Stimulated activated CD4-positive, alpha-beta T cell treated with anti-CD3 and anti-CD28 coated beads, TNF-alpha, amount 100 ng/mL, for 1 hour (primary cell): ENCODE data around the gene CDH9.
"Not testable (repeated sequence)": the region's sequence is repeated elsewhere in the genome, so short reads cannot be mapped to it uniquely, and the experiment has no call there.

Experiments used
- DNase-seq, 3 donors: peaks; one replicate each; pipeline ENCODE4 v3.0.0-alpha.2; 2020; ENCODE audit warnings: low read depth in 3 of 3, low spot score in 1 of 3

The CDH9 gene

DNA sequence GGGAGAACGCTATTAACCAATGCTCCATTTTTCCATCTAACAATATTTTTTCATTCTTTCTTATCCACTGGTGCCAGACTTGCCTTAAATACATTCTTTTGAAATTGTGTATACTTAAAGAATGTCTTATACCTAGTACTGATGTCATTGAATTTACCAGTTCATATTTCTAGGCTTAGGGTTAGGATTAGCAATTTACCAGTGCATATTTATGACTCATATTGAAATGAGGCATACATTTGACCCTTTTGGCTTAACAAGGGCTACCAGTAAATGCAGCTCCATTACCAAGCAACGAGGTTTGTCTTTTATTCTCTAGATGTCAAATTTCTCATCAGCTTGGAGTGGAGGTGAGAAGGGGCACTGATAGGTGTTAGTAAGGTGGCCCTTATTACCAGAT is 89.5 kb downstream of the CDH9 start:
- no peak for DNase-seq

DNA sequence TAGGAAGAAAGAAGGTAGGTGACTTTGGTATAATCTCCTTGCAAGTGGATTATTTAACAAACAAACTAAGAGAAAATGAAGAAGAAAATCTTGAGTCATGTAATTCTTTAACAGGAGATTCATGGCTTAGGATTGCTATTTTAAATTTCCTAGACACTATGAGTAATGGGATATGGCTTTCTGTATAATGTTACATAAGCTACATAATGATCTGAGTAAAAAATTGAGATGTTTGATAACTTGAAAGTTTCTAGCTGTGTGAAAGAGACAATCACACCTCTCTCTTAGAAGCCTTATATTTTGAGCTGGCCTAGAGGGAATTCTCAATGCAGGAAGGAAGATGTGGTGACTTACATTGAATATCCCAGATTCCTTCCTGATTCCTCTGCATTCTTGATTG is 92.5 kb downstream of the CDH9 start:
- DNase-seq: no peak

DNA sequence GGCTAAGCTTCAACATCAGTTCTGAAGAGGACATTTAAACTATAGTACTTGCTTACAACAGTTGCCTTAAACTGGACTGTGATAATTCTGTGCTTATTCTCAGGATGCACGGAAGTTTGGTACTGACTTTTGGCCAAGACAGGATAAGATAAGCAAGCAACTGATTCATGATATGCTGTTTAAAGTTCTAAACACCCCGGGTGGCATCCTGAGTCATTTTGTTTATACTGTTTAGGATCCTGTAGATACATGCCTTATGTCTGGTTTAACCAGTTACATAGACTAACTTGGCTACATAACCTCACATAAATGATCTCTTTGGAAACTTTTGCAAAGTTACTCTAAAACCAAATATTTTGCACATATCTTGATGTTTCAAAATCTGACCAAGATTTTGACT is 95.9 kb downstream of the CDH9 start:
- DNase-seq: no peak

DNA sequence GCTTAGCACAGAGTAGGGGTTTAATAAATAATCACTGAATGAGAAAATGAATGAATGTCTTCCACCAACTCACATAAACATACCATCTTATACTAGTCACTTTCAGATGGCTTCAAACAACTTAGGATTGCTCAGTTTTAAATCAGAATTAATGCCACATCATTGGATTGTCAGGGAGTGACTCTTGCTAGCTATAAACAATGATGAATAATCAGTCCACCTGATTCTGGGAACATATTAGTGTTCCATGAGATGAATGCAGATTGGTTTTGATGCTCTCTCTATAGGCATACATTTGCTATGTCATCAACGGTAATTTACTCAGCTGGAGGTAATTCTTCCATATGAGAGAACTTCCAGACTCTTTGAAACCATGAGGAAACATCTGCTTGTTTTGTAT is 97.4 kb downstream of the CDH9 start:
- DNase-seq: no peak

DNA sequence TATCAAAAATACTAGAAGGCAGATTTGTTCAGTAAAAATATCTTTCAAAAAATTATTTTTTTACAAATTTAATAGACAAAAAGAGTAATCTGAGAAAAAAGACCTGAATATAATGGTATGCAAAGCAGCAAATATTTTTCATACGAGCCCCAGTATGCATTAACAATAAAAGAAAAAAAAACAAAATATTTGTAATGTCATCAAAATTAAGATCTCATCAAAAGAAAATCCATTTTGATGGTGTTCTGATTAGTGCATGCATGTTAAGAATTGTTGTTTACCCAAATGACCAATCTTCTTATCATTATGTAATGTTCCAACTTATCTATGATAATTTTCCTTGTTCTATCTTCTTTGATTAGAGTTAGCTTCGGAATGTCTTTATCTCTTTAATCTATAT is 106.1 kb downstream of the CDH9 start:
- DNase-seq: no peak

DNA sequence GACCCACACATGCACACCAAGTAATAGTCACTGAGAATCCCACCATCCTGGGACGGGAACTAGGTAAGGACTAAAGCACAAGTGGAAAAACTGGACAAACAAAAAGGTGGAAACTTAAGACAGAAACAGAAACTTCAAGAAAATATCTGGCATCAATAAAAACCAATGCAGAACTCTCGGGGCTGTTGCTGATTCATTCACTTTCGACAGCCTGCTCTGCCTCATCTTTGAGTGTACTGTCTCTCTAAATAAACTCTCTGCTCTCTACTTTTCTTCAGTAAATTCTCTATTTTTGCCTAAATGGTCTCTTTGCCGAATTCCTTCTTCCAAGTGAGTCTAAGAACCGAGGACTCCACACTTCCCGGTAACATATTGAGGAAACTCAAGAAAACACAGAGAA is 116.9 kb downstream of the CDH9 start:
- no peak for DNase-seq

DNA sequence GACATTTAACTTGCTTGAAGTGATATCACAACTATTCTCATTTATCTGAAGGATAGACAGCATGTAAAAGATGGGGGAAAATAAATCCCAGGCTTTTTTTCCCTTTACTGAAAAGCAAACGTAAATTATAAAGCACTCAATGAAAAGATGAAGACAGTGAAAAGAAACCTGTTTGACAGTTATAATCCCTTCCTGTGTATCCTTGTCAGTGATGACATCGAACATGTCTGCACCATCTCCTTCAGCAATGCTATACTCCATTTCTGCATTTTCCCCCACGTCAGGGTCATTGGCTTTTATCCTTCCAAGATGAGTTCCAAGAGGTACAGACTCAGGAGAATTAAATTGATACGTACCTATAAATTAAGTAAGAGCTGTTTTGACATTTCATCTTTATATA is 134.9 kb downstream of the CDH9 start:
- DNase-seq: no peak

DNA sequence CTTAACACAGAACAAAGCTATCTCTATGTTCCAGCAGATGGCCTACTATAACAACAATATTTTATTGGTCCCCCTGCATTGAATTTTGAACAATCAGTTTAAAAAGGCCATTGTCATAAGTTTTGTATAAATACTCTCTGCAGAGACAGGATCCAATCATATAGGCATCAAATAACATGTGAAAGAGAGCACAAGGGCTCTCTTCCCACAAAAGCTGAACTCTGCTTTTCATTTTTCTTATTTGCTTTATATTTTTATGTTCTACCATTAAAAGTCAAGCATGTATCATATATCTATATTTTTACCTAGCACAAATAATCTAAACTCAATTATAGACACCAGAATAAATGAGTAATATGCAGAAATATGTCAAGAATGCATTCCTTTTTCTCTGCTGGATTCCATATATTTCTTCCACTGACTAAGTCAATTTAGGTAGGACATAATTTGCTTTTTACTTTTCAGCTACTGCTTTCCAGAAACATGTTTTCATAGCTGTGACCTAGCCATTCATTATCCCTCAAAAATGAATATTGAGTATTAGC is 143.6 kb downstream of the CDH9 start:
- DNase-seq: no peak

DNA sequence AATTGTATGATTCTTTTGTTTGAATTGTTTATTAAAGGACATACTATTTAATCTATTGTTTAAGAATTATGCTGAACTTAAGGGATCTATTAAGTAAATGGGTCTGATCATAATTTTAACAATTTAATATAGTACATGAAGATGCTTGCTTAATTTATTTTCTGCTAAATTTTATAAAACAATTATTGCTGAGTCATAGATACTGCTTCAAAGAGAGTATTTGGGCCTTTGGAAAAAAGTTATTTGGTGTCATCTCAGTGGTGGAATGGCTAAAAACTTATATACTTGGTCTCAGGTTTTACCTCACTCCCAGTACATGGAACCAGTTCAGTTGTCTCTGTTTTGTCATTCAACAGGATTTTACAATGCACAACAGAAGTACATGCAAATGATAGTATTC is 145.3 kb downstream of the CDH9 start:
- DNase-seq: no peak

DNA sequence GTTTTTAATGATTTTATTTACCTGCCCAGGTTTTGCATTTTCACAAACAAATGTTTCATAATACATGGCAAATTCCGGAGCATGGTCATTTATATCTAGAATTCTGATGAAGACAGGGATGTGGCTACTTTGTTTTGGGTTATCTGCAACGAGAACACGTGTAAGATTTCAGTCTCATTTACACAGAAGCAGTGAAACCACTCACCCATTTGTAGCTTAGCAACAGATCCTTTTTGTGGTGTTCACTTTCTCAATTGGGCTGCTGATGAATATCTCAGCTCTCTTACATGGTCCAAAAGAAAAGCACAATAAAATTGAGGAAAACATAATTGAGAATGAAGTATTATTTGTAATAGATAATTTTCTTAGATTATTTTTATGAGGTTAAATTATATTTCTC is 148.6 kb downstream of the CDH9 start:
- no peak for DNase-seq

DNA sequence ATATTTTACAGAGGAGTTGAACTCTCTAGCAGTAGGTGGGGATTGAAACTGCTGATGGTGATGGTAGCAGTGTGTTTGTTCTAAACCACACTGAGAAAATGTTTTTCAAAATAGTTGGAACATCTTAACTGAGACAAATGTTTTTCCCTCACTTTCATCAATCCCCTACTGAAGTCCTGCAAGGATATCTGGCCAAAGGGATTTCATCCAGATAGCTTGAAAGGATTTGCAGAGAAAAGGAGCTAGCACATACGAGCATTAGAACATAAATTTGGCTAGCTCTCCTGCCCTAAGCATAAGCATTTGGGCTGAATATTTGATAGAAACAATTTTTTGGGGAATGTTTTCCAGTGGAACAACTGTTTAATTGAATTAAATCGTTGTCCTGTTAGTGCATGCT is 153.9 kb downstream of the CDH9 start:
- no peak for DNase-seq

DNA sequence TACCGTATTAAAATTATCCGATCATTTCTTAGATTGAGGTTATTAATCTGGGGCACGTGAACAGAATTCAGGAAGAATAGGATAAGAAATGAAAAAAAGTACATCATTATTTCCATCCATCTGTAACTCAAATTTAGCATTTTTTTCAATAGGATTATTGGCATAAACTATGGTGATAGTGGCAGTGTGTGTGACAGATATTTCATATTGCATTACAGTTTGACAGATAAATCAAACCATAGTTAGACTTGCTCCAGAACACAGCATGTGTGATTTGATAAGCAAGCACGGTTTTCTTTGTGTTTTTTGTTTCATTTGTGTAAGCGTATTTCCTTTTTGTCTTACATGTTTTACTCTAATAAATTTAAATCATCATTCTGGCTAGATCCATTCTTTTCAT is 155.0 kb downstream of the CDH9 start:
- DNase-seq: no peak

DNA sequence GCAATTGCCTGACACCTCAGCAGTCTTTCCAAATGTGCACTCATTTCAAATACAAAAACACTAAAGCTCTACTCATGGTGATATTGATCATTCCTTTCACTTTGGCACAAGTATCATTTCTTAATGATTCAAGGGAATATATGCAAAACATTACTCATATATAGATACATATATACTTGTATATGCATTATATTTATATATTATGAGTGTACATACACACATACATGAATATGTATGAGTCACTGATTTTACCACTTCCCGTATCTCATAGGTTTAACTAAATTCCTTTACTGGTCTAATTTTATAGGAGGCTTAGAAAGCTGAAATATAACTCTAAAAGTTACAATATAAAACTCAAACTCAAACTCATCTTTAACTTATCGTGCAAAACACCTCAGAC is 156.5 kb downstream of the CDH9 start:
- no peak for DNase-seq

DNA sequence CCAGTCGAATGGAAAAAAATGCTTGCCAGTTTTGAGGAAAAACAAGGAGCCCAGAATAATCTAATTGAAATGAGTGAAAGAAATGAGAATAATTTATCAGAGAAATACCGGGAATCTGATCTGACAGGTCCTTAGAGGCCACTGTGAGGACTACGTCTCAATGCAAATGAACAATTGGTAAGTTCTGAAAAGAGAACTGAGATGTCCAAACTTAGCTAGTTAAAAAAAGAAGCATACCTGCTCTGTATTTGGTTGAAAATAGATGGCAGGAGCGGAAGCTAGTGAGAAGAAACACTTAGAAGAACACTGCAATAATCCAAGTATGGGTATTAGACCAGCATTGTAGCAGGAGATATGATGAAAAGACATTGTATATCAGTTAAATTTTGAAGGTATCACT is 161.2 kb downstream of the CDH9 start:
- no peak for DNase-seq

DNA sequence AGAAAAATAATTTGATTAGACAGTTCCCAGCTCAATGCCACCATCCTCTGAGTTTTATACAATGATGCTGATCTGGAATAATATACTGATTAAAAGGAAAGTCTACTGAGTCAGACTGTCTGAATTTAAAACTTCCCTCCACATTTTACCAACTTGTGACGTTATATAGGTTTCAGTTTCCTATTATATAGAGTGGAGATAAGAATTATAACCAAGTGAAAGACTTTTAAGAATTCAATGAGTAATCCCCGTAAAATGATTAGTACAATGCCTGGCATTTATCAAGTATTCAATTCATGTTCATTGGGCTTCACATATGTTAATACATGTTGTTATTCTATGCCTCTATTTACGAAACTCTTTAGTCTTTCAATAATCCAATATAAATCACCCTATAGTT is 166.0 kb downstream of the CDH9 start:
- no peak for DNase-seq

DNA sequence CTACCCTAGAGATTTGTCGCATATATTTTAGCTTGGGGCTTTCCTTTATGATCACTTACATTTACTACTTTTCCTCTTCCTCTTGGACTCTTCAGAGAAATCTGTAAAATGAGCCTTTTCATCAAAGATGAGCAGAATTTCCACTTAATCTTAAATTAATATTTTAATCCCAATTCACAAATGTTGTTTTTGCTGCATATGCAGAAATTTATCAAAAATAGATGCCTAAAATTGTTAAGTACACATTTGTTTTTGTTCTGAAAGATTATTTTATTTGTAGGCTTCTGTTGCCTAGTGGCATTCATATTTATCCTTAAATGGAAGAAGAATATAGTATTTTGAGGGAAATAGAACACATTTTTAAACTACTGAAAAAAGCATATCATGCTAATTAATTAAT is 168.6 kb downstream of the CDH9 start:
- DNase-seq: no peak

DNA sequence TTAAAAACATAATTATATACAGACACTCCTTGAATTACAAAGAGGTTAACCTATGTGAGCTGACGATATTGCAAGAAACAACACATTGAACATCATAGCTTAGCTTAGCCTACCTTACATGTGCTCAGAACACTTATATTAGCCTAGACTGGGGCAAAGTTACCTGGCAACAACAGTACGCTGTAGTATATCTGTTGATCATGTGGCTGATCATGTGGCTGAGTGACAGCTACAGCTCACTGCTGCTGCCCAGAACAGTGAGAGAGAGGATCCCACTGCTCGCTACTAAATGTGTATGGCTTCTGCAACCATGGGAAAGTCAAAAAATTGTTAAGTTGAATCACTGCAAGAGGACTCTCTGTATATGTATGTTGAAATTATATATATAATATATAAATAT is 169.9 kb downstream of the CDH9 start:
- no peak for DNase-seq

DNA sequence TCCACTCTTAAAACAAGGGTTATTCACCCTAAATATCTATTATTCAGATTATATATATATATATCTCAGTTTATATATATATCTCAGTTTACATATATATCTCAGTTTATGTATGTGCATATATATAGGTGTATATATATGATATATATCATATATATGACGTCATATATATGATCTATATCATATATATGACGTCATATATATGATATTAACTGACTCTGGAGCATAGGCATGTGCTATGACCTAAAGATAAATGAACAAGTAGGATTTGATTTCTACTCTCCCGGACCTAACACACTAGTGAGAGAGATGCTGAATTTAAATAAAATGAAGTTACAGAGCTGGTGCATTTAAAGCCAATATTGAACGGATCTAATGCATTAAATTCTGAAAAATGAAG is 174.3 kb downstream of the CDH9 start:
- DNase-seq: no peak

DNA sequence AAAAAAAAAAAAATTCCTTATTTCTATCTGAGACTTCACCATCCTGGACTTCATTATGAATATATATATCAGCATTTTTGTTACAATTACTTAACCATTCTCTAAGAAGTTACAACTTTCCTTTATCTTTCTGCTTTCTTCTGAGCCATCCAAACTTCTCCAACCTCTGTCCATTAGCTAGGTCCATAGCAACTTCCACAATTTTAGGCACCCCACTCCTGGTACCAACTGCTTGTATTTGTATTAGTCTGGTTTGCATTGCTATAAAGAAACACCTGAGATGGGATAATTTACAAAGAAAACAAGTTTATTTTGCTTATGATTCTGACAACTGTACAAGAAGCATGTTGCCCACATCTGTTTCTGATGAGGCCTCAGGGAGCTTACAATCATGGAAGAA is 182.1 kb downstream of the CDH9 start:
- no peak for DNase-seq

DNA sequence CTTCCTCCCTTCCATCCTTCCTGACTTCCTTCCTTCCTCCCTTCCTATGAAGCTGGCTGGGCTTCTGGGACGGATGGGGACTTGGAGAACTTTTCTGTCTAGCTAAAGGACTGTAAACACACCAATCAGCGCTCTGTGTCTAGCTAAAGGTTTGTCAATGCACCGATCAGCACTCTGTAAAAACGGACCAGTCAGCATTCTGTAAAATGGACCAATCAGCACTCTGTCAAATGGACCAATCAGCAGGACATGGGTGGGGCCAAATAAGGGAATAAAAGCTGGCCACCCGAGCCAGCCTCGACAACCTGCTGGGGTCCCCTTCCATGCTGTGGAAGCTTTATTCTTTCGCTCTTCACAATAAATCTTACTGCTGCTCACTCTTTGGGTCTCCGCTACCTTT is 185.9 kb downstream of the CDH9 start:
- not testable (repeated sequence) for DNase-seq

DNA sequence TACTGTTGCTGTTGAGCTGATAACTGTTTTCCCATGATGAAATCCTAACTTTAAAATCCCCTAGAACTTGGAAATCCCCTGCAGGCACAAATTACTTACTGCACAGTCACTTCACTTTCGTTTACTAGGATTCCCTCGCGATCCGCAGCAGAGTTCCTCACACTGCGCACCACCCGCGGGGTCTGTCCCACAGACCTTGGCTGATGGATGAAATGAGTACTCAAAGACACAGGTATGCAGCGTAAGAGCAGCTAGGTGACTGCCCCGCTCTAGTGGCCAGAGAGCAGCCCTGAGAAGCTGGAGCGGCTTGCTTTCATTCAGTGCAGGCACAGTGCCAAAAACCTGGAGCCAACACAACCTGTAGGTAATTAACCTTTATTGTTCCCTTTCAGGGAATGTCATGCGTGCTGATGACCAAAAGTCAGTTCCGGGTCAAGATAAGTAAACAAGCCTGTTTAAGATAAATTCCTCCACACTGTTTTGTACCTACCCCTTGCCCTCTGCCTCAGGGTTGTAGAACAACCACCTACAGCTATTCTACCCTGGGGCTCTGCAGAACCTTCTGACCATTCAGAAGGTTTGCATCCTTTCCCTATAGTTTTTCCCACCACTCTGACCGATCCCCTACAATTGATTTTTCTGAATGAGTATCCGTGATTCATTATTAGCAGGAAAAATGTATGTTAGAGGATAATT is 191.2 kb downstream of the CDH9 start:
- no peak for DNase-seq

DNA sequence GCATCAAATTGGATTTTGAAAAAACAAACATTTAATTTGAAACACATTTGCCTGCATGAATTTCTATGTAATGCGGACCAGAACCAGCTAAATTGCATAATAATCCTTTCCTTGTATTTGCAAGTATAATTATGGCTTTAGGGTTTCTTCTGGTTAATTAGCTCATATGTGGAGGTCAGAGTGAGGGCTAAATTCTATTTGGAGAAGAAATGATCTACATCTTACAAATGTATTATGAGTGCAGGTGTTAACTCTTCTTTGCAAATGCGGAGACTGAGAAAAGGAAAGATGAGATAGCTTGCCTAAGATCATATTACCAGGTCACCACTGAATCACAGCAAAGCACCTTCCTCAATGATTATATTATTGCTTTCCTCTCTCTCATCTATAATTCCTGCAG is 194.7 kb downstream of the CDH9 start:
- DNase-seq: no peak

DNA sequence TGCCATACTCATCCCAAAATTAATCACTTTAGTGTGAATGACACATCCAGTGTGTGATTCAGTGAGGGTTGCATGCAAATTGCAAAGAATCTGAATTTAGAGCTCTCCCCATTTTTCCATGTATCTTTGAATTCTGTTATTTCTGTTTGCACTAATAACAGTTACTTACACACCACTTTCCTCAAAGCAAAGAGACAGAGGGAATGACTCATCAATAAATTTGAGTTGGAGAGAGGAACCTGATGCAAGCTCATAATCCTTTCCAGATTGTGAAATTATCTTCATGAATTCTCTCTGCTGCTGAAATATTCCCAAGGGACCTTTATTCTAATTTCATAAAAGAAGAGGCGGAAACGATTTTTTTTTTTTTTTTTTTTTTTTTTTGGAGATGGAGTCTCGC is 204.8 kb downstream of the CDH9 start:
- no peak for DNase-seq
